GM21825 (cell line): ENCODE results near the gene OPRL1.

Source experiments
- ATAC-seq: cut with Tn5 transposase; IDR thresholded peaks from one replicate; pipeline ENCODE4 v1.9.1; 2021; ENCODE audit warnings: mild to moderate bottlenecking, moderate library complexity; ENCODE audit not compliant: unreplicated experiment

Gene OPRL1

GRCh38 chr20:64101731-64102621 lies 22.1 kb downstream of the OPRL1 start:
- ATAC-seq, result no peak

- no peak for ATAC-seq
Observed at GRCh38 chr20:64102647-64103354, 22.9 kb downstream of the OPRL1 start.

- ATAC-seq, result no peak
Observed at GRCh38 chr20:64103871-64104666, 24.2 kb downstream of the OPRL1 start.

GRCh38 chr20:64104667-64105451 lies 25.0 kb downstream of the OPRL1 start:
- ATAC-seq, result no peak

- no peak for ATAC-seq
Observed at GRCh38 chr20:64105846-64106434, 26.1 kb downstream of the OPRL1 start.

- ATAC-seq, result no peak
Observed at GRCh38 chr20:64106435-64106961, 26.6 kb downstream of the OPRL1 start.

- ATAC-seq, result no peak
Observed at GRCh38 chr20:64106981-64107735, 27.3 kb downstream of the OPRL1 start, which contains the start of gene NPBWR2. NPBWR2 (minus strand) TSS chr20:64107565; CDS start chr20:64106831, 734 bp downstream.

- ATAC-seq, result no peak
Observed at GRCh38 chr20:64107736-64108457, 28.0 kb downstream of the OPRL1 start.

- no peak for ATAC-seq
Observed at GRCh38 chr20:64108731-64109681, 29.1 kb downstream of the OPRL1 start.

GRCh38 chr20:64109831-64110391 lies 30.0 kb downstream of the OPRL1 start:
- ATAC-seq, result no peak

- ATAC-seq, result no peak
Observed at GRCh38 chr20:64110411-64111068, 30.7 kb downstream of the OPRL1 start.

- ATAC-seq, result no peak
Observed at GRCh38 chr20:64111841-64112641, 32.2 kb downstream of the OPRL1 start.

GRCh38 chr20:64112691-64113443 lies 33.0 kb downstream of the OPRL1 start:
- ATAC-seq, result no peak

GRCh38 chr20:64113444-64113775 lies 33.5 kb downstream of the OPRL1 start:
- ATAC-seq, result no peak

- ATAC-seq, result no peak
Observed at GRCh38 chr20:64113796-64114355, 34.0 kb downstream of the OPRL1 start.
